ENCODE results near the gene INPP5F.
"Not testable (repeated sequence)": the region's sequence is repeated elsewhere in the genome, so short reads cannot be mapped to it uniquely, and the experiment has no call there.

Gene INPP5F

DNA sequence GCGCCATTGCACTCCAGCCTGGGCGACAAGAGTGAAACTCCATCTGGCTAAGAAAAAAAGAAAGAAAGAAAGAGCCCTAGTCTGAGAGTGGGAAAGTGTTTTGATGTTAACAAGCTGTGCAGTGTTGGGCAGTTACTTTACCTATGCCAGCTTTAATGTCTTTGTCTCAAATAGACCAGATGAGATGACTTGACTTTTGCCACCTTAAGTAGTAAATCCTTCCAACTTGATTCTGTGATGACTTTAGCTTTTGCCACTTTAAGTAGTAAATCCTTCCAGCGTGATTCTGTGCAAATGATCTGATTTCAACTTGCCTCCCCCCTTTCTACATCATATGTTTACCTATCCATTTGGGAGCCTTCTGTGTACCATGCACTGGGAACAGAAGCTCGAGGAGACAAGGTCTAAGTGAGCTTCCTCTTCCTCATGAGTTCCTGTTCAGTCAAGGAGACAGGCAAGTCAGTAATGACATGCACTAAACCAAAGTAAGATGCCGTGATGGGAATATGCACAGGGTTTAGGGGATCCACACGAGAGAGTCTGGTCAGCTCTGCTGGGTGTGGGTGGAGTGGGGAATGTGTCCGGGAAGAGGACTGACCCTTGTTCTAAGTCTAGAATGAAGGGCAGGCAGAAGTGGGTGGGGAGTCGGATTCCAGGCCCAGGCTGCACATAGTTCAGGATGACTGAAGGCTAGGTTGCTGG, 17.2 kb downstream of the INPP5F start:
- DNase-seq, result no peak

DNA sequence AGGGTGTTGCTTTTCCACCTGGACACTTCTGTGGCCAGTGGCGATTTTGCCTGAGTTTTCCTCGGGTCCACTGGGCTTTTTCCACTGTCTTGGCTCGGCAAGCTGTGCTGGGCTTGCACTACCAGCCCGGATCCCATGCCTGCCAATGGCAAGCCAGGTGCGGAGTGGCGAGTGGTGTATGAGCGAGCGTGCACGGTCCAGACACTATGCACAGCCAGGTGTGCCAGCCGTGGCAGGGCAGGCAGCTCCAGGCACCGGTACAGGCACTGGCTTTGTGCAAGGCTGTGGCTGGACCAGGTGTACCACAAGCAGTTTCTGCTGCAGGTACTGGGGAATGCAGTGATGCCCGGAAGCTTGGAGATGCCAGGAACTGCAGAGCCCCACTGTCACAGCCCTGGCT, 22.1 kb downstream of the INPP5F start:
- no peak for DNase-seq

DNA sequence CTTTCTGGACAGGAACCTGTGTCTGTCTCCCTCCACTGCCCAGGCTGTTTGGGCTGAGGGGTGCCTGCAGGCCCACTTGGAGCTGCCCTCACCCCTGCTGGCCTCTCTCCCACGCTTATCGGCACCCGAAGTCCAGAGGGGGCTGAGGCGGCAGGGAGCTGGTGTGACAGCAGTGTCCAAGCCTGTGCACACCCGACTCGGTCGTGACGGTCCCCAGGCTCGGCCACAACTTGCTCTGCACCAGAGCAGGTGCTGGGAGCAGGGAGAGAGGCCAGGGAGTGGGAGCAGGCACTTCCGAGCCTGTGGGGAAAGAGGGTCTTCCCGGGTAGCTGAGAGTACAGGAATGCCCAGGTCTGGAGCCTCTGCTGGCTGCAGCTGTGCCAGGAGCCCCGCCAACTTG, 23.0 kb downstream of the INPP5F start:
- DNase-seq, result no peak

DNA sequence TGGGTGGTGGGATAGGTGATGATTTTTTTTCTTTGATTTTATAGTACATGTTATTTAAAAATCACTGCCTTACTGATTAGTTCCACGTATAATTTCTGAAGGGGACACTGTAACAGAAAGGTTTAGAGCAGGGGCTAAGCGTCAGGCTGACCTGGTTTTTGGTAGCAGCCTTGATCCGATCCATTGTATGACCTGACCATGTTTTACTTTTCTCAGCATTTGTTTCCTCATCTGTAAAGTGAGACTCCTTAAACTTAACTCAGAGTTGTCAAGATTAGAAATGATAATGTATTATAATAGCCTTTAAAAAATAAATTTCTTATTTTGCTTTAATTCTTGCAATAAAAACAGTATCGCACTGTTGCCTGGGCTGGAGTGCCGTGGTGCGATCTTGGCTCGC, 23.6 kb downstream of the INPP5F start:
- DNase-seq, result no peak

DNA sequence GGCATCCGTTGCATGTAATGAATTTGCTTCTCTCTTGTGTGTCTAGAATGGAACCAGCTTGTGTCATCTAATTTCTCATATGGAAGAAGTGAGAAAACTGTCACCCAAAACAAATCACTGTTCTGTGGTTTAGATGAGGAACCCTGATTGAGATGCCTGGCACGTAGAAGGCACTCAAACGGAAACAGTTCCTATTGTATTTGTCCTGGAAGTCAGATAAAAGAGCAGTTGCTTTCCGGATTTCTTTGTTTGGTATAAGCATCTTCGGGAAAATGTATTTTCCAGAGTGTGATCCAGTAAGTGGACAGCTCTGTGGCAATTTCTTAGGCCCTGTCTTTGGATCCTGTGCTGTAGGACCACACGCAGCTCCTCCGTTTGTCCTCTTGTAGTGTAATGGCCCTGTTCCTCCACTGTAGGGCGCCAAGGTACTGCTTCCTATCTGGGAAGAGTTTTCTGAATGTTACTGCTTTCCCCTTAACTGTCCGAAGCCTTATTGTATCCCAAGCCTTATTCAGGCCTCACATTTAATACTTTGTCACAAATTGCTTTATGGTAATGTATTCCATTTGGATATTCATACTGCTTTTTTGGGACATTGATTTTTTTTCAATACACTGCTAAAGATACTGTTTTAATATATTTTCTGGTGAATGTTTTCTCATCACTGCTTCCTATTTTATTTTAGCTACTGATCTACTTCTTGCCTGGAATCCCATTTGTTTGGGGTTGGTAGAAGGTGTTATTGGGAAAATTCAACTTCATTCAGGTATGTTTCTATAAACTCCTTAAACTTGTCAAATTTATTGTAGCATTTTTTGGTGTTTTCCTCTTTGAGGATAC, 24.8 kb downstream of the INPP5F start:
- peak; percentile 46 for DNase-seq

DNA sequence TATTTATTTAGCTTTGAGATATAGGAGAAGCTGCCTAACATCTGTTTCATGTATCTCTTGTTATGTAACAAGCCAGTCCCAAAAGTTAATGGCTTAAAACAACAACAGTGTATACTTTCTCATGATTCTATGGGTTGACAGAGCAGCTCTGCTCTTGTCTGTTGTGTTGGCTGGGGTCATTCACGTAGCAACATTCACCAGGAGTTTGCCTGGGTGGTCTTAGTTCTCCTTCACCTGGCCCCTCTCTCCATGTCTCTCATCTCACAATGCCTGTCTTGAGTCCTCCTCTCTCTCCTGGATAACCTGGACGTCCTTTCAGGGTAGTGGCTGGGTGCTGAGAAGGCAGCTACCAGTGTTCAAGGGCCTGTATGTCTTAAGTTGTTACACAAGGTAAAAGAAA, 27.5 kb downstream of the INPP5F start:
- DNase-seq, result no peak

DNA sequence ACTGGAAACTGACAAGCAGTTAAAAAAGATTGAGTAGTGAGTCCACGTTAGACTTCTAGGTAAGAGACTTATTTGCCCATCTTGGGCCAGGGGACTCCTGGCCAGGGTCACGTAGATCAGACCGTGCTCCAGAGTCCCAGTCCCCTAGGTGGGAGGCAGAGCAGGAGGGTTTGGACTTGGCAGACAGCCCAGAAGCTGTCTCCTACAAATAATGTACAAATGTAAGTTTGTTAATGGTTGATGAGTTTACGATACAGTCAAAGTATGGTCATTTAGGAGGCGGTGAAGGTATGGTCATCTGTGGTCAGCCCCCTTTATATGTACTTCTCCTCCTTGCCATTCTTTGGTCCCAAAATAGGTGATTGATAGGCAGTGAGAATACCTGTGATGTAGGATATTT, 28.2 kb downstream of the INPP5F start:
- DNase-seq, result no peak

DNA sequence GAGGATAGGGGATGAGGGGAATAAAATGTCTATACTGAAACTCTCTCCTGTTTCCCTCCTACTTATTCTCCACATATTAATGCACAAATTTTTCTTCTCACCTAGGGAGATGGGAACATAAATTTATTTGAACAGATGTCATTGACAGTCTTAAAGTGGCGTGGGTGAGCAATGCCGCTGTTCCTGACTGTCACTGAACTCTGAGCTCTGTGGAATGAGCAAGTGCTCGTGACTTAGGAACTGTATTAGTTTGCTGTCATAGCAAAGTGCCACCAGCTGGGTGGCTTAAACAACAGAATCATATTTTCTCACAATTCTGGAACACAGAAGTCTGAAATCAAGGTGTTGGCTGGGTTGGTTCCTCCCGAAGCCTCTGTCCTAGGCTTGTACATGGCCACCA, 29.1 kb downstream of the INPP5F start:
- no peak for DNase-seq

DNA sequence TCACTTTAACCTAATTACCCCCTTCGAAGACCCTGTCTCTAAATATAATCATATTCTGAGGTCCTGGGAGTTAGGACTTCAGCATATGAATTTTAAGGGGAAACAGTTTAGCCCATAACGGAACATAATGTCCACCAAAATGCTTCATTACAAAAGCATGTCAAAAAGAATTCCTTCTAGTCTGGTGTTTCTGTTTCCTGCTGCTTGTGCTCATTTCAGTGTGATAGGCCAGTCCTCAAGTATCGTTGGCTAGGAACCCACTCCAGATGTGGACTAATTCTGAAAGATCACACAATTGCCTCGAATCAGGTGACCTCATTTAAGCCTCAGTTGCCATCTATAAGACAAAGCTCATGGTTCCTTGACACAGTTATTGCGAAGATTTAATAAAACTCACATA, 29.6 kb downstream of the INPP5F start:
- DNase-seq, result no peak

DNA sequence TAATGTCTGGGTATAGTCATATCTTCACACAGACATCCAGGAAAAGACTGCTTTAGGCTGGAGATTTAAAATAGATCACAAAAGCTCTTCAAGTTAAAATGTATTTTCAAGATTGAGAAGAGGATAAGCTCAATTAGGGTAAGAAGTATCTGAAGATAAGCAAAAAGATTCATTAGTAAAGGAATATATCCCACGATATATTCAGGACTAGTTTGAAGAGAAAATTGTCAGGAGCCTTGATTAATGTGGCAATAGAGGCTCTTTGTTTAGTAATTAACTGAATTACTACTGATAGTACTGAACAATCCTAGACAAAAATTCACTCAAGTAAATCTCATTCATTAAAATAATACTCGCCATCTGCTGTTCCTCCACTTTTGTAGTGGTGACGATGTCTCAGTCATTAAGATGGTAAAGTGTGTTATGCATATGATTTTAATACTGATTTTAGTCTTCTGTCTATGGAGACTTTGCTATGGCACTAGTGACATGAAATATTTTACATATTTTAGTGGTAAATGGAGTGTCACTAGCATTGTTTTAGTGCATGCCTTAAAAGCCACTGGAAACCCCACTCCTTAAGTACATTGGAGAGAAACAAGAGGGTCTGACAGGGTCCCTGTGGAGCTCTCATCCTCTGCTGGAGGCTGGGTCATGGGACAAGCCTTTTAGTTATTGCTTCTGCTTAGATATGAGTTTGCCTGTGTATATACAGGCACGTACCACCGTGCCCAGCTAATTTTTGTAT, 32.8 kb downstream of the INPP5F start:
- no peak for DNase-seq

DNA sequence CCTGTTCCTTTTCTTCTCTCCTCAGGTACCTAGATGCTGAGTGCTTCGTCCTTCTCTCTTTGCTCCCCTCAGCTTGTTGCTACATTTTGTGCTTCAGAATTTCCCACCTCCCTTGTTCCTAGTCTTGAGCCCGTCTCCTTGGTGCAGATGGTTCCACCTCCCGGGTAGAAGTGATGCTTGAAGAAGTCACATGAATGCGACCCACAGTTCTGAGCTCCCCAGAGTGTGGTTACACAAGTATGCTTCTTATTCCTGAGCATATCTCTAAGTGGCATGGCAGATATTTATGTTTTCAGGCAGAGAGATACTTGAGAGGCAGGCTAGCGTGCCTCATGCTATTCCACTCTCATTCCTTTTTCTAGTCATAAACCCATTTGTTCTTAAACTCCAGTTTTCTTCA, 34.0 kb downstream of the INPP5F start:
- no peak for DNase-seq

DNA sequence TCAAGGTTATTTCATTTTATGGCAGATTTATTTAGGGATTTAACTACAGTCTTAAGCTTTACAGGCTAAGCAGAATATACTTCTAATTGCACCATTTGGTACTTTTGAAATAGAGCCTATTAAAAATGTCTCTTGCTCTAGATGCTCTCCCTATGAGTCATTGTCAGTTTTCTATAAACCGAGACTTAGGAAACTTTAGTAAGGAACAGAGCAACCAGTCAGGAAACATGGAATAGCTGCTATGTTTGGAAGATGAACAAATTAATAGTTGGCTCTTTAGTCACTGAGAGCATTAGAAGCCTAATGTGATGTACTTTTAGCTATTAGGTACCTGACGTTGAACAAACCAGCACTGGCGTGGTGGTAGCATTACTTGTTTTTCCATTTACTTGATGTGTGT, 35.3 kb downstream of the INPP5F start:
- DNase-seq, result no peak

DNA sequence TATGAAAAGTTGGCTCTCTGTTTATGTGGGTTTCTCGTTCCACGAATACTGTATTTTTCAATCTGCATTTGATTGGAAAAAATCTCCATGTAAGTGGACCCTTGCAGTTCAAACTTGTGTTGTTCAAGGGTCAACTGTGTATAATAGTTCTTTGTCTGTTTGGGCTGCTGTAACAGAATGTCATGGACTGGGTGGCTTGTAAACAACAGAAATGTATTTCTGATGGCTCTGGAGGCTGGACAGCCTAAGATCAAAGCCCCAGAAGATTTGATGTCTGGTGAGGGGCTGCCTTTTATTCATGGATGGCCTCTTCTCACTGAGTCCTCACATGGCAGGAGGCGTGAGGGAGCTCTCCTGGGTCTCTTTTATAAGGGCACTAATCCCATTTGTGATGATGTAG, 36.2 kb downstream of the INPP5F start:
- no peak for DNase-seq

DNA sequence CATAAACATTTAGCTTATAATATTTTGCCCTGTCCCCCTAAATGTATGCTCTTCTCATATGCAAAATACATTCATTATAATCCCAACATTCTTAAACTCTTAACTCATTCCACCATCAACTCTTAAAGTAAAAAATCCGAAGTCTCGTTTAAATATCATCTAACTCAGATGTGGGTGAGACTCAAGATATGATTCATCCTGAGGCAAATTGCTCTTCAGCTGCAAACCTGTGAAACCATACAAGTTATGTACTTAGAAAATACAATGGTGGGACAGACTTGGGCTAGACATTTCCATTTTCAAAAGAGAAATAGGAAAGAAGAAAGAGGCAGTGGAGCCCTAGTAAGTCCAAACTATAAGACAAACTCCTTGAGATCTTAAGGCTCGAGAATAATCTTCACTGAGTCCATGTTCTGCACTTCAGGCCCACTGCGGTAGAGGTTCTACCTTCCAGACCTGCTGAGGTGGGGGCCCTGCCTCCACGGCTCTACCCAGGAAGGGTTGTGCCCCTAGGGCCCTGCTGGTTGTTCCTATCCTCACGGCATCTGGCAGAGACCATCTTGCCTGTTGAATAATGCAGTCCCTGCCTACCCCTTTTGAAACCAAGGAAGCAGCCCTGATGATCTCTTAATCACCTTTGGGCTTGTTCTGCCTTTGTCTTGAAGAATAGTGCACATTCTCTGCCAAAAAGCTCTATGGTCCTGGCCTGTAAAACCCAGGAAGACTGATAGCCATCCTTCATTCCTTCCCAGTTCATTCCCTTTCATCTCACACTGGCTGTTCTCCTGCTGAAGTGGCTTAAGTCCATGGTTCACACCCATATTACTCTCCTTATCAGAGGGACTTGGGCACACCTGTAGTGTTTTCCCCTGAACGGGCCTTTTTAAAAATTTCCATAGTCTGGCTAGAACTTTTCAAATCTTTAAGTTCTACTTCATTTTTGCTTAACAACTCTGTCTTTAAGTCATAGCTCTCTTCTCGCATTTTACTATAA, 37.3 kb downstream of the INPP5F start:
- DNase-seq, result no peak

DNA sequence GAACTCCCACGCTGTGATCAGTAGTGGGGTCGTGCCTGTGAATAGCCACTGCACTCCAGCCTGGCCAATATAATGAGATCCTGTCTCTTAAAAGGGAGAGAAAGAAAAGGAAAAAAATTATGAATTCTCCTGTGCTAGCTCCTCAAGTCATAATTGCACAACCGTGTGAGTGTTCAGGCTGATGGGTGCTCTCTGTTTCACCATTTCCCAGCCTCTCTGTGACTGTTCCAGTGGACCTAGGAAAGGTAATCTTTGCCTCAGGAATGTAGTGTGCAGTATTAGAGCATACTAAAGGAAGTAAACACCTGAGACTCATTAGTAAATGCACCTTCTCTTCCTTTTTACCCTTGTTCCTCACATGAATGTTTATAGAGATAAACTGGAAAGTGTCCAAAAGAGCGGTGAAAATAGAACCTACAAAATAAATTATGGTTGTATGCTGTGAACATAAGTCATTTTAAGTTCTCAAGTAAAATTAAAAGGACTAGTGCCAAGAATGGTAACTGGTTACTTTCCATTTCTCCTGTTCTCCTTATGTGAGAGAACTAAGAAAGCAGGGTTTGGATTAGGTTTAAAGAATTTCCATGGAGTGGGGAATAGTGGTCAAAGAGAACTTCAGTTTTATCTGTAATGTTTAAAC, 42.7 kb downstream of the INPP5F start:
- no peak for DNase-seq

DNA sequence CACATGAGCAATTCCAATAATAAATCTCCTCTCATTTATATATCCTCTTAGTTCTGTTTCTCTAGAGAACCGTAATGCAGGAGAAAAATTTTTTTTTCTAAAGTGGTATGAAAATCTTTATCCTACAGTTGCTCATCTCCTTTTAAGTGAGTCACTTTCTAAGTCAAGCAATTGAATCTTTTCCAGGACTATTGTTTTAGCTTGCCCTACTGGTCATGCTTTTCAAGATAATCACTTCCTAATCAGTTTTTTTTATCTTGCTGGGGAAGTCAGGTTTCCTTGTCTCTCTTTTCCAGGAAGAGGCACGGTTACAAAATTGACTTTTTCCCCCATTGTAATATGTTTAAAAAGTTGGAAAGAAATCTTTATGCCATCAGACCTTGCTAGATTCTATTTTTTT, 44.0 kb downstream of the INPP5F start:
- no peak for DNase-seq

DNA sequence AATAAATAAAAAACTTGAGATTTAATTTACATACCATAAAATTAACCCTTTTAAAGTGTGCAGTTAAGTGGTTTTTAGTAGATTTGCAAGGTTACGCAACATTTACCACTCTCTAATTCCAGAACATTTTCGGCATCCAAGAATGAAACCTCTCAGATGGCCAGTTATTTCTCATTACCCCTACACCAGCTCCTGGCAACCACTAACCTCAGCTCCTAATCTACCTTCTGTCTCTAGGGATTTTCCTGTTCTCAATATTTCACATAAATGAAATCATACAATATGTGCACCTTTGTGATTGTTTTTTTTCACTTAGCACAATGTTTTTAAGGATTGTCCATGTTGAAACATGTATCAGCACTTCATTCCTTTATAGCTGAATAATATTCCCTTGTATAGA, 45.1 kb downstream of the INPP5F start:
- no peak for DNase-seq

DNA sequence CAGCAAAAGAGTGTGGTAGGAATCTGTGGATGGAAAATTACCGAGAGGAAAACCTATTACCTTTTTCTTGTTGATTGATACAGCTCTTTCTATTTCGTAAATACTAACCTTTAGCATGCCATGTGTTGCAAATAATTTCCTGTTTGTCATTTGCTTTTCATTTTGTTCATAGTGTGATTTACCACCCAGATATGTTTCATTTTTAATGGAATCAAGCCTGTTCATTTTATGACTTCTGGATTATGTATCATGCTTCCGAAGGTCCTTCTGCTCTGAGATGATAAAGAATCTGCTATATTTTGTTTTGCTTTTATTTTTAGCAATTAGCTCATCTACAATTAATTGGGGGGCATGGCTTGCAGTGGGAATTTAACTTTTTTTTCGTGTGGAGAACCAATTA, 46.5 kb downstream of the INPP5F start:
- no peak for DNase-seq

DNA sequence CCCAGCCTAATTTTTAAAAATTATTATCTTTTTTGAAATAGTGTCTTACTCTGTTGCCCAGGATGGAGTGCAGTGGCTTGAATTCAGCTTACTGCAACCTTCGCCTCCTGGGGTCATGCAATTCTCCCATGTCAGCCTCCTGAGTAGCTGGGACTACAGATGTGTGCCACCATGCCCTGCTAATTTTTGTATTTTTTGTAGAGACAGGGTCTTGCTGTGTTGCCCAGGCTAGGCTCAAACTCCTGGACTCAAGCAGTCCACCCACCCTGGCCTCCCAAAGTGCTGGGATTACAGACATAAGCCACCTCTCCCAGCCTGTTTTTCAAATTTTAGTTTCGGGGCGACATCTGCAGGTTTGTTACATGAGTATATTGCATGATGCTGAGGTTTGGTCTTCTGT, 47.2 kb downstream of the INPP5F start:
- DNase-seq, result not testable (repeated sequence)

DNA sequence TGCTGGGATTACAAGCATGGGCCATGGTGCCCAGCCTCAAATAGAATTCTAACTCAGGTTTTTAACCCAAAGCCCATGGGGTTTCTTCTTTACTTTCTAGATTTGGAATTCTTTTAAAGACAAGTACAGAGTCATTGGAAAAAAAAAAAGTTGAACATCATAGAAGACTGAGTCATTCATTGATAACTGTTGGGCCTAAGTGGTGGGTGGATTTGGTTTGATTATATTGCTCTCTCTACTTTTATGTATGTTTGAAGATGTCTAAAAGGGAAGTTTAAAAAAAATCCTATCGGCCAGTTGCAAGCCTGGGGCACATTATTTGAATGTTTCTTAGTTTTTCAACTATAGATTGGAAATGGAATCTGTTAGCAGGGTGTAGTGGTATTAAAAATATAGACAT, 49.7 kb downstream of the INPP5F start:
- no peak for DNase-seq

DNA sequence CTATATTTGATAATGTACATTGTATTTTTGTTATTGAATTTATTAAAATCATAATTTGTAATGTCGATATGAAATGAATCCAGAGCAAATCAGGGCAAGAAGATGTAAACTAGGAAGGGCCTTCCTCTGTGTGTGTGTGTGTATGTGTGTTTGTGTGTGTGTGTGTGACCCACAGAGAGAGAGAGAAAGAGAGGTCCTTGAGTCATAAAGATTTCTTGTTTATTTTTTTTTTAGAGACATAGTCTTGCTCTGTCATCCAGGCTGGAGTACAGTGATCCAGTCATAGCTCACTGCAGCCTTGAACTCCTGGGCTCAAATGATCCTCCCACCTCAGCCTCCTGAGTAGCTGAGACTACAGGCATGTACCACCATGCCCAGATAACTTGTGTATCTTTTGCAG, 50.7 kb downstream of the INPP5F start:
- no peak for DNase-seq

DNA sequence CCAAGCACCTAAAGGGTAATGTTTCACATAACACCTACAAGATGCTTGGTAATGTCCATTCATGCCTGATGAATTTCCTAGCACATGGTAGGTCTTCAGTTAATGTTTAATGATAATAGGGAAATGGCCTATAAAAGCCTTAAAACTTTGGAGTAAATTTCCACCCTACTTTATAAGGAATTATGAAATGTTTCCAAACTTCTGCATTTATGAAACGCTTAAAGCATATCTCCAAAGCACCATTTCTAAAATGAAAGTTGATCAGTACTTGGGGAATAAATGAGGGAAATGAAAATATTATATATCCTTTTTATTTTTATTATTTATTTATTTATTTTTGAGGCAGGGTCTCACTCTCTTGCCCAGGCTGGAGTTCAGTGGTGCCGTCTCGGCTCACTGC, 51.8 kb downstream of the INPP5F start:
- DNase-seq, result no peak

Data from activated naive CD4-positive, alpha-beta T cell treated with anti-CD3 and anti-CD28 coated beads, Interleukin-2, amount 50 U/mL, for 16 hours (primary cell).